Subcutaneous abdominal adipose tissue (tissue), 5 donors: Measurements from ENCODE around the gene FRYL.

ENCODE experiments used
- H3K27ac ChIP-seq: one replicate; pipeline ENCODE4 v1.7.0; 2013; ENCODE audit warnings: low read depth, mild to moderate bottlenecking, inconsistent platforms, low read length, moderate library complexity
- H3K27me3 ChIP-seq, 5 donors: one replicate each; pipeline ENCODE4 v1.7.0; 2013; ENCODE audit warnings: low read length in 5 of 5, inconsistent platforms in 1 of 5; ENCODE audit not compliant: control insufficient read depth in 5 of 5, insufficient read depth in 4 of 5
- H3K36me3 ChIP-seq, 5 donors: one replicate each; pipeline ENCODE4 v1.7.0; 2013; ENCODE audit warnings: low read length in 5 of 5; ENCODE audit not compliant: control insufficient read depth in 5 of 5, insufficient read depth in 5 of 5
- H3K4me1 ChIP-seq, 5 donors: one replicate each; pipeline ENCODE4 v1.7.0; 2013; ENCODE audit warnings: low read length in 5 of 5, mild to moderate bottlenecking in 3 of 5, moderate library complexity in 1 of 5; ENCODE audit not compliant: control insufficient read depth in 5 of 5, insufficient read depth in 5 of 5
- H3K4me3 ChIP-seq, 5 donors: one replicate each; pipeline ENCODE4 v1.7.0; 2013; ENCODE audit warnings: low read length in 5 of 5, low read depth in 1 of 5
- H3K9ac ChIP-seq, 5 donors: one replicate each; pipeline ENCODE4 v1.7.0; 2013; ENCODE audit warnings: low read length in 5 of 5, mild to moderate bottlenecking in 4 of 5, moderate library complexity in 3 of 5
- H3K9me3 ChIP-seq, 5 donors: one replicate each; pipeline ENCODE4 v1.7.0; 2013; ENCODE audit warnings: low read length in 5 of 5; ENCODE audit not compliant: control insufficient read depth in 5 of 5
- donor health status: healthy.
- donor health status: healthy.
- donor health status: healthy.
- donor health status: healthy.
- donor health status: healthy.

FRYL gene

GRCh38 chr4:48668254-48669017 lies 111.6 kb downstream of the FRYL start:
- no peak overlapping the region for H3K9ac ChIP-seq
- H3K4me3 ChIP-seq = no peak overlapping the region
- H3K36me3 ChIP-seq = no peaks in the 10 kb centered on the region
- peaks cover 0 to 23% (median 3%) of the 10 kb centered on the region in 5 donors for H3K4me1 ChIP-seq
- H3K27ac ChIP-seq = no peak overlapping the region
- H3K9me3 ChIP-seq = no peaks in the 10 kb centered on the region
- no peaks in the 10 kb centered on the region for H3K27me3 ChIP-seq

- H3K27me3 ChIP-seq = no peaks in the 10 kb centered on the region
- peaks cover 0 to 23% (median 3%) of the 10 kb centered on the region in 5 donors for H3K4me1 ChIP-seq
- H3K4me3 ChIP-seq = no peak overlapping the region
- no peak overlapping the region for H3K27ac ChIP-seq
- no peak overlapping the region for H3K9ac ChIP-seq
- H3K36me3 ChIP-seq = no peaks in the 10 kb centered on the region
- peaks cover 0 to 2% (median 0%) of the 10 kb centered on the region in 5 donors for H3K9me3 ChIP-seq
Measured at GRCh38 chr4:48667148-48667547, 112.9 kb downstream of the FRYL start.

GRCh38 chr4:48665555-48666186 lies 114.4 kb downstream of the FRYL start:
- Histone ChIP-seq H3K36me3 (no peaks in the 10 kb centered on the region), H3K9ac (no peak overlapping the region), H3K4me3 (no peak overlapping the region), H3K27me3 (no peaks in the 10 kb centered on the region), H3K27ac (no peak overlapping the region), H3K4me1 (peaks cover 0 to 23% (median 3%) of the 10 kb centered on the region in 5 donors), H3K9me3 (peaks cover 0 to 2% (median 0%) of the 10 kb centered on the region in 5 donors)

- Histone ChIP-seq H3K4me1 (peaks cover 0 to 23% (median 3%) of the 10 kb centered on the region in 5 donors), H3K27ac (no peak overlapping the region), H3K27me3 (no peaks in the 10 kb centered on the region), H3K9ac (no peak overlapping the region), H3K4me3 (no peak overlapping the region), H3K9me3 (peaks cover 0 to 2% (median 0%) of the 10 kb centered on the region in 5 donors), H3K36me3 (no peaks in the 10 kb centered on the region)
Measured at GRCh38 chr4:48664938-48665337, 115.1 kb downstream of the FRYL start.

- no peaks in the 10 kb centered on the region for H3K27me3 ChIP-seq
- H3K27ac ChIP-seq = no peak overlapping the region
- H3K4me1 ChIP-seq = peaks cover 0 to 8% (median 0%) of the 10 kb centered on the region in 5 donors
- H3K4me3 ChIP-seq = no peak overlapping the region
- H3K9me3 ChIP-seq = peaks cover 0 to 2% (median 0%) of the 10 kb centered on the region in 5 donors
- no peak overlapping the region for H3K9ac ChIP-seq
- no peaks in the 10 kb centered on the region for H3K36me3 ChIP-seq
Measured at GRCh38 chr4:48661391-48661790, 118.7 kb downstream of the FRYL start.

- no peaks in the 10 kb centered on the region for H3K27me3 ChIP-seq
- peaks cover 0 to 2% (median 0%) of the 10 kb centered on the region in 5 donors for H3K9me3 ChIP-seq
- H3K4me3 ChIP-seq = no peak overlapping the region
- H3K9ac ChIP-seq = no peak overlapping the region
- no peaks in the 10 kb centered on the region for H3K36me3 ChIP-seq
- no peak overlapping the region for H3K27ac ChIP-seq
- peaks cover 0 to 3% (median 0%) of the 10 kb centered on the region in 5 donors for H3K4me1 ChIP-seq
Measured at GRCh38 chr4:48660347-48660746, 119.7 kb downstream of the FRYL start.

GRCh38 chr4:48654015-48654664 lies 125.9 kb downstream of the FRYL start:
- Histone ChIP-seq H3K36me3 (peaks cover 0 to 5% (median 0%) of the 10 kb centered on the region in 5 donors), H3K4me1 (peaks cover 0 to 26% (median 10%) of the 10 kb centered on the region in 5 donors), H3K27me3 (no peaks in the 10 kb centered on the region), H3K9me3 (no peaks in the 10 kb centered on the region), H3K27ac (no peak overlapping the region), H3K4me3 (no peak overlapping the region), H3K9ac (peak overlapping the region in 1 of 5 donors; percentile 38)

- Histone ChIP-seq H3K4me3 (no peak overlapping the region), H3K27ac (no peak overlapping the region), H3K4me1 (peaks cover 0 to 26% (median 10%) of the 10 kb centered on the region in 5 donors), H3K27me3 (no peaks in the 10 kb centered on the region), H3K9me3 (no peaks in the 10 kb centered on the region), H3K36me3 (peaks cover 0 to 5% (median 0%) of the 10 kb centered on the region in 5 donors), H3K9ac (peak overlapping the region in 1 of 5 donors; percentile 38)
Measured at GRCh38 chr4:48653217-48654014, 126.7 kb downstream of the FRYL start.

GRCh38 chr4:48651914-48652313 lies 128.2 kb downstream of the FRYL start:
- H3K9ac ChIP-seq = no peak overlapping the region
- H3K4me1 ChIP-seq = peaks cover 0 to 26% (median 10%) of the 10 kb centered on the region in 5 donors

More at GRCh38 chr4:48651914-48652313, 128.2 kb downstream of the FRYL start:
- H3K36me3 ChIP-seq = peaks cover 0 to 5% (median 0%) of the 10 kb centered on the region in 5 donors
- H3K27me3 ChIP-seq = no peaks in the 10 kb centered on the region
- no peaks in the 10 kb centered on the region for H3K9me3 ChIP-seq
- H3K27ac ChIP-seq = no peak overlapping the region
- H3K4me3 ChIP-seq = no peak overlapping the region
